ENCODE measurements around the gene DEFB131A. TPM values are rescaled to one million over a fixed set of nuclear protein-coding genes. Genes with fewer than 3 reads are reported as not detected.
"Not testable (repeated sequence)": the region's sequence is repeated elsewhere in the genome, so short reads cannot be mapped to it uniquely, and the experiment has no call there.

Gene DEFB131A
- total RNA-seq, 2 experiments from 2014 or later, result not detected

DNA sequence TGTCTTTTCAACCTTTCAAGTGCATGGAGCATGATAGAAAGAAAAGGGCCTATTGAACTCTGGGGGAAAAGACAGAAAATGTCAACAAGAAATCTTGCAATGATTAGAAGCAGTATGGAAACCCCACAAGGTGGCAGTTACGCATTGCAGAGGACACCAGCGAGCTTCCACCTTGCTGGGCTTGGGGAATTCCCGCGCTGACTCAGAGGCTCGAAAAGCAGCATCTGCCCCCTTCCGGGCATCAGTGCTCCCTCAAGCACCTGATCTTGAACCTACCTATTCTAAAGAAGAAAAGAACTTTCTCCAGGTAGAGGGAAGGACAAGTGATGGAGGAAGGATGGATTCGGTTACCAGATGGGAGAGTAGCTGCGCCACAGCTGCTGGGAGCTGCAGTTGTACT, 35.3 kb downstream of the DEFB131A start:
- H3K9me3 Mint-ChIP-seq; H3K27me3 Mint-ChIP-seq (ENCODE audit: low read depth); intact Hi-C loops (cut with micrococcal nuclease); H3K4me1 Mint-ChIP-seq (ENCODE audit: low read depth); H3K27ac Mint-ChIP-seq; H3K36me3 Mint-ChIP-seq (ENCODE audit: low read depth); H3K4me3 Mint-ChIP-seq; CTCF ChIA-PET: not testable (repeated sequence)
- peak; percentile 62 for DNase-seq

DNA sequence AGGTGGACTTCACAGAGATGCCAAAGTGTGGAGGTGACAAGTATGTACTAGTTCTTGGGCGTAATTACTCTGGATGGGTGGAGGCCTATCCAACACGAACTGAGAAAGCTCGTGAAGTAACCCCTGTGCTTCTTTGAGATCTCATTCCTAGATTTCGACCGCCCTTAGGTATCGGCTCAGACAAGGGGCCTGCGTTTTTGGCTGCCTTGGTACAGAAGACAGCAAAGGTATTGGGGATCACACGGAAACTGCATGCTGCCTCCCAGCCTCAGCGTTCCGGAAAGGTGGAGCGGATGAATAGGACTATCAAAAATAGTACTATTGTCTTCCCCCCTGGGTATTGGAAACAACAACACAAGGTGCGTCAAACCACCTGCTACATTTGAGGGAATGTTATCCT, 35.9 kb downstream of the DEFB131A start:
- DNase-seq; H3K27me3 Mint-ChIP-seq (ENCODE audit: low read depth); H3K4me3 Mint-ChIP-seq; CTCF ChIA-PET; H3K9me3 Mint-ChIP-seq; intact Hi-C loops (cut with micrococcal nuclease); H3K4me1 Mint-ChIP-seq (ENCODE audit: low read depth); H3K36me3 Mint-ChIP-seq (ENCODE audit: low read depth); H3K27ac Mint-ChIP-seq: not testable (repeated sequence)

GRCh38 chr4:9482871-9483270, 38.7 kb downstream of the DEFB131A start:
- H3K9me3 Mint-ChIP-seq; intact Hi-C loops (cut with micrococcal nuclease); H3K27ac Mint-ChIP-seq; H3K4me3 Mint-ChIP-seq; DNase-seq; H3K27me3 Mint-ChIP-seq (ENCODE audit: low read depth); H3K36me3 Mint-ChIP-seq (ENCODE audit: low read depth); H3K4me1 Mint-ChIP-seq (ENCODE audit: low read depth): not testable (repeated sequence)
- CTCF ChIA-PET, result interaction anchor here (0.7 kb wide), 1 partner anchor 536 kb away, joined by 3 read pairs; no protein-coding TSS in a partner anchor

GRCh38 chr4:9483682-9484081, 39.5 kb downstream of the DEFB131A start:
- H3K4me3 Mint-ChIP-seq; DNase-seq; H3K27ac Mint-ChIP-seq; intact Hi-C loops (cut with micrococcal nuclease); H3K4me1 Mint-ChIP-seq (ENCODE audit: low read depth); H3K36me3 Mint-ChIP-seq (ENCODE audit: low read depth); H3K27me3 Mint-ChIP-seq (ENCODE audit: low read depth); H3K9me3 Mint-ChIP-seq; CTCF ChIA-PET: not testable (repeated sequence)

DNA sequence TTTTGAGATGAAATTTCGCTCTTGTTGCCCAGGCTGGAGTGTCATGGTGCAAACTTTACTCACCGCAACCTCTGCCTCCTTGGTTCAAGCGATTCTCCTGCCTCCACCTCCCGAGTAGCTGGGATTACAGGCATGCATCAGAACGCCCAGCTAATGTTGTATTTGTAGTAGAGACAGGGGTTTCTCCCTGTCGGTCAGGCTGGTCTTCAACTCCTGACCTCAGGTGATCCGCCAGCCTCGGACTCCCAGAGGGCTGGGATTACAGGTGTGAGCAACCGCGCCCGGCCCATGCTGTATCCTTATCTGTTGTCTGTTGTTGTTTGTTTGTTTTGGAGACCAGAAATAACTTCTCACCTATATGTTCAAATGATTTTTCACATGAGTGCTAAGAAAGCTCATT, 42.7 kb downstream of the DEFB131A start:
- intact Hi-C loops (cut with micrococcal nuclease); H3K4me3 Mint-ChIP-seq; H3K4me1 Mint-ChIP-seq (ENCODE audit: low read depth); H3K36me3 Mint-ChIP-seq (ENCODE audit: low read depth); CTCF ChIA-PET; H3K9me3 Mint-ChIP-seq; DNase-seq; H3K27ac Mint-ChIP-seq; H3K27me3 Mint-ChIP-seq (ENCODE audit: low read depth): not testable (repeated sequence)

DNA sequence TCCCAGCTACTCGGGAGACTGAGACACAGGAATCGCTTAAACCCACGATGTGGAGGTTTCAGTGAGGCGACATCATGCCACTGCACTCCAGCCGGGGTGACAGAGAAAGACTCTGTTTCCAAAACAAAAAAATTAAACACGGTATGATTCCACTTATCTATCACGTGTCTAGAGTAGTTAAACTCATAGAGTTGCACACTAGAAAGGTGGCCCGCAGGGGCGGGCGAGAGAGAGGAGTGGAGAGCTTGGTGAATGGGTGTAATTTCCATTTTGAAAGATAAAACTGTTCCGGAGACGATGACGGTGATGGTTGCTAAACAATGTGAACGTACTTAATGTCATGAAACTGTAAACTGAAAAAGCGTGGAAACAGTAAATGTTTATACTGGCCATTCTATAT, 44.6 kb downstream of the DEFB131A start:
- H3K9me3 Mint-ChIP-seq; CTCF ChIA-PET; intact Hi-C loops (cut with micrococcal nuclease); H3K27ac Mint-ChIP-seq; H3K27me3 Mint-ChIP-seq (ENCODE audit: low read depth); DNase-seq; H3K4me3 Mint-ChIP-seq; H3K36me3 Mint-ChIP-seq (ENCODE audit: low read depth); H3K4me1 Mint-ChIP-seq (ENCODE audit: low read depth): not testable (repeated sequence)

- intact Hi-C loops (cut with micrococcal nuclease), result loop anchor here (10.0 kb wide), 1 partner anchor 524 kb away; no protein-coding TSS in a partner anchor
- H3K4me1 Mint-ChIP-seq (ENCODE audit: low read depth); H3K36me3 Mint-ChIP-seq (ENCODE audit: low read depth); CTCF ChIA-PET; H3K4me3 Mint-ChIP-seq; H3K27ac Mint-ChIP-seq; H3K9me3 Mint-ChIP-seq; H3K27me3 Mint-ChIP-seq (ENCODE audit: low read depth); DNase-seq: not testable (repeated sequence)
Observed at GRCh38 chr4:9490496-9490895, 46.3 kb downstream of the DEFB131A start.

- H3K27ac Mint-ChIP-seq; H3K36me3 Mint-ChIP-seq (ENCODE audit: low read depth); DNase-seq; H3K4me3 Mint-ChIP-seq; H3K4me1 Mint-ChIP-seq (ENCODE audit: low read depth); CTCF ChIA-PET; H3K9me3 Mint-ChIP-seq: not testable (repeated sequence)
- H3K27me3 Mint-ChIP-seq (ENCODE audit: low read depth), result peaks cover 10% of the 10 kb centered on the region
- intact Hi-C loops (cut with micrococcal nuclease), result loop anchor here (10.0 kb wide), 1 partner anchor 524 kb away; no protein-coding TSS in a partner anchor
Observed at GRCh38 chr4:9490986-9491385, 46.8 kb downstream of the DEFB131A start.

DNA sequence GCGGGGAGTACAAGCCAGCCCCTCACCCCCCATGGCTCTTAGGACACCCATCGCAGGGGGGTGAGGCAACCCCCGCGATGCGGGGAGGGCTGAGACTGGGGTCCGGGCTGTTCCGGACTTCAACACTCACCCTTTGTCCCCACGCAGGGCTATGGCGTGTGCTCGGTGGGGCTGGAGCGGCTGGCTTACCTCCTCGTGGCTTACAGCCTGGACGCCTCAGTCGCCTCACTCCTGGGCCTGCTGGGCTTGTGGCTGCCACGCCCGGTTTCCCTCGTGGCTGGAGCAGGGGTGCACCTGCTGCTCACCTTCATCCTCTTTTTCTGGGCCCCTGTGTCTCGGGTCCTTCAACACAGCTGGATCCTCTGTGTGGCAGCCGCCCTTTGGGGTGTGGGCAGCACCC, 49.4 kb downstream of the DEFB131A start:
- H3K36me3 Mint-ChIP-seq (ENCODE audit: low read depth); DNase-seq; H3K4me1 Mint-ChIP-seq (ENCODE audit: low read depth); H3K27ac Mint-ChIP-seq; H3K4me3 Mint-ChIP-seq; CTCF ChIA-PET; H3K9me3 Mint-ChIP-seq: not testable (repeated sequence)
- peaks cover 19% of the 10 kb centered on the region for H3K27me3 Mint-ChIP-seq (ENCODE audit: low read depth)
- intact Hi-C loops (cut with micrococcal nuclease), result loop anchor here (10.0 kb wide), 1 partner anchor 521 kb away; no protein-coding TSS in a partner anchor

DNA sequence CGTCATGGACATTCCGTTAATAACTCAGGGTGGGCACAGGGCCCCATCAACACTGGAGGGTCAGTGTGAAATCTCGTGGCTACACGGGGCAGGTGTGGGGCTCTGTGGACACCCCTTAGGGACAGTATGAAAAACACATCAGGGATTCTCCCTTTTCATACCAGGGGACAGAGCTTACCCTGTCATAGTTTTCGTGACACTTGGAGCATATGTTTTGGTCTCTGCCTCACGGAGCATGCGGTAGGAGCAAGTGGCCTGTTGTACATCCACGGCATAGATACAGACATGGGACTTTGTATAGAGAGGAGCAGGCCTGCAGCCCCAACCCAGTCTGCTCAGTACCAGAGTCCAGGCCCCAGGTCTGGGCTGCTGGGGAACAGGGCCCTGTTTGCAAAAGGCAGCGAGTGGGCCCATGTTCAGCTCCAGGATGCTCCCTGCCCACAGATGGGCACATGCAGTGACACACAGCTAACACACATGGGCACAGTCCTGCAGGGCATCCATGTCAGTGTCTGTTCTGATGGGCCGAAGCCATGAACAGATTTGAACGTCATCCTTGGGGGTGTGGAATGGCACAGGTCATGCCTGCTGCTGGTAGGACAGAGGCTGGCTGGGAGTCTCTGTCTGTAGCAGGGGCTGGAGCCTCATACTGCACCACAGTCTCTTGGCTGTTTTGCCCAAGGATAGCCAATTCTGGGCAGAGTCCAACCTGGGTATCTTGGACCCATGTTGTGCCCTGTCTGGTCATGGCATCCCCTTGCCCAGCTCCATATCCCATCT, 50.2 kb downstream of the DEFB131A start:
- H3K9me3 Mint-ChIP-seq; DNase-seq; CTCF ChIA-PET; H3K27ac Mint-ChIP-seq; H3K36me3 Mint-ChIP-seq (ENCODE audit: low read depth); H3K4me3 Mint-ChIP-seq; H3K4me1 Mint-ChIP-seq (ENCODE audit: low read depth): not testable (repeated sequence)
- intact Hi-C loops (cut with micrococcal nuclease), result loop anchor here (1.0 to 10.0 kb wide), 2 partner anchors 165 to 520 kb away; no protein-coding TSS in a partner anchor
- H3K27me3 Mint-ChIP-seq (ENCODE audit: low read depth), result peaks cover 22% of the 10 kb centered on the region

GRCh38 chr4:9495443-9495842, 51.2 kb downstream of the DEFB131A start:
- H3K9me3 Mint-ChIP-seq; H3K4me3 Mint-ChIP-seq; H3K27ac Mint-ChIP-seq; H3K4me1 Mint-ChIP-seq (ENCODE audit: low read depth); H3K36me3 Mint-ChIP-seq (ENCODE audit: low read depth): not testable (repeated sequence)
- intact Hi-C loops (cut with micrococcal nuclease), result loop anchor here (1.0 to 10.0 kb wide), 2 partner anchors 164 to 519 kb away; no protein-coding TSS in a partner anchor
- CTCF ChIA-PET, result interaction anchor here (0.6 to 1.1 kb wide), 2 partner anchors 208 to 558 kb away, joined by 3 to 5 read pairs; no protein-coding TSS in a partner anchor
- H3K27me3 Mint-ChIP-seq (ENCODE audit: low read depth), result peaks cover 25% of the 10 kb centered on the region
- peak; percentile 89 for DNase-seq

DNA sequence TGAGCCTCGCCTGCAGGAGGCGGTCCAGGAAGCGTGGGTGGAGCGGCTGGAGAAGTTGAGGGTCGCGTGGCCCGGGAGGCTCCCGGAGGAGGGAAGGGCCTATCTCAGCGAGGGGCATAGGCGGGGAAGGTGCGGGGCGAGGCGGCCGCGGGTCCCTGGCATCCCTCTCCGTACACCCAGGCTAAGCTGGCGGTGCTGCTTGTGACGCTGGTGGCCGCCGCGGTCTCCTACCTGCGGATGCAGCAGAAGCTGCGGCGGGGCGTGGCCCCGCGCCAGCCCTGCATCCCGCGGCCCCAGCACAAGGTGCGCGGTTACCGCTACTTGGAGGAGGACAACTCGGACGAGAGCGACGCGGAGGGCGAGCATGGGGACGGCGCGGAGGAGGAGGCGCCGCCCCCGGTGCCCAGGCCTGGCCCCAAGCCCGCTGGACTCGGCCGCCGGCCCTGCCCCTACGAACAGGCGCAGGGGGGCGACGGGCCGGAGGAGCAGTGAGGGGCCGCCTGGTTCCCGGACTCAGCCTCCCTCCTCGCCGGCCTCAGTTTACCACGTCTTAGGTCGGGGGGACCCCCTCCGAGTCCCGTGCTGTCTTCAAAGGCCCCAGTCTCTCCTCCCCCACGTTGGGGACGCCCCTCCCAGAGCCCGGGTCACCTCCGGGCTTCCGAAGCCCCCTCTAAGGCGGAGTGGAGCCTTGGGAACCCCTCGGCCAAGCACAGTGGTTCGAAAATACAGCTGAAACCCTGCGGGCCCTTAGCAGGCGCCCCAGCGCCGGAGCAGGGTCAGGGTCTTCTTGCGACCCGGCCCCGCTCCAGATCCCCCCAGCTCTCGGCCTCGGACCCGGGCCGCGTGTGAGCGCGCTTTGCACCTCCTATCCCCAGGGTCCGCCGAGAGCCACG, 53.6 kb downstream of the DEFB131A start:
- CTCF ChIA-PET; H3K27ac Mint-ChIP-seq; H3K9me3 Mint-ChIP-seq; DNase-seq; H3K36me3 Mint-ChIP-seq (ENCODE audit: low read depth); H3K4me3 Mint-ChIP-seq; H3K4me1 Mint-ChIP-seq (ENCODE audit: low read depth): not testable (repeated sequence)
- peaks cover 20% of the 10 kb centered on the region for H3K27me3 Mint-ChIP-seq (ENCODE audit: low read depth)
- intact Hi-C loops (cut with micrococcal nuclease), result loop anchor here (10.0 kb wide), 1 partner anchor 517 kb away; no protein-coding TSS in a partner anchor

Measured in activated naive CD4-positive, alpha-beta T cell treated with anti-CD3 and anti-CD28 coated beads for 36 hours (primary cell).